HCT116 (cell line): ENCODE measurements around the gene CPT2. TPM values are rescaled to one million over a fixed set of nuclear protein-coding genes. Genes with fewer than 3 reads are reported as not detected.

Experiments
- ATAC-seq: fragments of 200-7000 bp; cut with Tn5 transposase; 2 replicates; pipeline ENCODE4 v1.9.1; 2020; ENCODE audit warnings: mild to moderate bottlenecking, moderate library complexity
- BruUV-seq: library from RNA; stranded (reverse); fragments of 400-500 nt; replicated peaks from 2 replicates; lab custom pipeline; 2021; lab: Mats Ljungman, UMichigan
- CTCF ChIA-PET: fragments of 300-600 bp; sonication (Branson Sonifier 250); formaldehyde crosslinking; loops from one replicate; lab custom pipeline; 2021; ENCODE audit warnings: antibody characterized with exemption; lab: Charles Lee
- POLR2A ChIA-PET: fragments of 300-600, 350-600 bp; sonication (Branson Sonifier 250); formaldehyde crosslinking; loops from one replicate; lab custom pipeline; 2021; ENCODE audit warnings: antibody characterized with exemption; lab: Charles Lee
- RAD21 ChIA-PET, 2 experiments: fragments of 300-600 bp; sonication (Branson Sonifier 250); formaldehyde crosslinking; loops; one replicate each; lab custom pipeline; 2023; ENCODE audit warnings: low total read pairs in 2 of 2; ENCODE audit not compliant: uncharacterized antibody in 2 of 2, unreplicated experiment in 2 of 2, low non-redundant PET in 1 of 2; lab: Charles Lee
- DNase-seq: peaks from one replicate; pipeline ENCODE4 v3.0.0-alpha.2; 2010; ENCODE audit warnings: low read depth, low spot score
- H2AFZ ChIP-seq: fragments of 200-600 bp; shearing (Covaris generic), sonication (generic); 2 replicates; pipeline ENCODE4 v1.6.1; 2017; ENCODE audit warnings: low read depth, mixed run types, mixed read lengths, antibody characterized with exemption, low read length; ENCODE audit not compliant: poor library complexity, severe bottlenecking
- H3K27ac ChIP-seq: 2 replicates; pipeline ENCODE4 v1.5.1; 2012; ENCODE audit warnings: low read depth, low read length
- H3K27me3 ChIP-seq: fragments of 200-600 bp; sonication (generic); 2 replicates; pipeline ENCODE4 v1.6.1; 2016; ENCODE audit warnings: mixed run types, low read length, mixed read lengths; ENCODE audit not compliant: insufficient read depth
- H3K36me3 ChIP-seq, 2 experiments: fragments of 200-500 bp in 1 of 2; fragments of 200-600 bp in 1 of 2; sonication (Bioruptor generic) in 1 of 2; sonication (generic) in 1 of 2; 2 replicates each; pipeline versions ENCODE4 v1.5.1 to v1.6.1; 2014 to 2016; ENCODE audit warnings: low read length in 2 of 2, inconsistent platforms in 1 of 2, mixed read lengths in 1 of 2, mixed run types in 1 of 2; ENCODE audit not compliant: insufficient read depth in 2 of 2, control insufficient read depth in 1 of 2
- H3K4me1 ChIP-seq, 2 experiments: fragments of 200-600 bp in 1 of 2; sonication (generic) in 1 of 2; 2 replicates each; pipeline versions ENCODE4 v1.5.1 to v1.6.1; 2012 to 2017; ENCODE audit warnings: low read length in 2 of 2, inconsistent platforms in 1 of 2, mild to moderate bottlenecking in 1 of 2, mixed read lengths in 1 of 2, mixed run types in 1 of 2, moderate library complexity in 1 of 2; ENCODE audit not compliant: insufficient read depth in 2 of 2, control insufficient read depth in 1 of 2
- H3K4me2 ChIP-seq: fragments of 200-600 bp; sonication (generic); 2 replicates; pipeline ENCODE4 v1.6.1; 2017; ENCODE audit warnings: mixed run types, low read length, mixed read lengths
- H3K4me3 ChIP-seq, 2 experiments: fragments of 200-600 bp in 1 of 2; sonication (generic) in 1 of 2; replicated peaks in 1 of 2; 2 replicates each; pipeline ENCODE4 v1.5.1; 2011 to 2016; ENCODE audit warnings: low read length in 2 of 2, control low read depth in 1 of 2, low read depth in 1 of 2, mild to moderate bottlenecking in 1 of 2, mixed read lengths in 1 of 2, mixed run types in 1 of 2
- H3K79me2 ChIP-seq: fragments of 200-600 bp; sonication (generic); 2 replicates; pipeline ENCODE4 v1.6.1; 2017; ENCODE audit warnings: mild to moderate bottlenecking, mixed run types, low read length, moderate library complexity, mixed read lengths; ENCODE audit not compliant: insufficient read depth
- H3K9ac ChIP-seq: fragments of 200-600 bp; sonication (generic); 2 replicates; pipeline ENCODE4 v1.6.1; 2016; ENCODE audit warnings: low read length, mixed read lengths
- H3K9me2 ChIP-seq: fragments of 200-600 bp; sonication (generic), shearing (Covaris generic); 2 replicates; pipeline ENCODE4 v1.6.1; 2017; ENCODE audit warnings: mixed run types, mild to moderate bottlenecking, moderate library complexity; ENCODE audit not compliant: insufficient read depth
- H3K9me3 ChIP-seq, 2 experiments: fragments of 200-500 bp in 1 of 2; fragments of 200-600 bp in 1 of 2; sonication (Bioruptor generic) in 1 of 2; sonication (generic) in 1 of 2; 2 replicates each; pipeline ENCODE4 v1.6.1; 2014 to 2017; ENCODE audit warnings: low read length in 2 of 2, mixed read lengths in 2 of 2, inconsistent platforms in 1 of 2, low read depth in 1 of 2, mild to moderate bottlenecking in 1 of 2, mixed run types in 1 of 2, moderate library complexity in 1 of 2; ENCODE audit not compliant: control insufficient read depth in 1 of 2, insufficient read depth in 1 of 2
- H4K20me1 ChIP-seq: fragments of 200-600 bp; sonication (generic), shearing (Covaris generic); 2 replicates; pipeline ENCODE4 v1.6.1; 2017; ENCODE audit warnings: mixed run types, mild to moderate bottlenecking, moderate library complexity; ENCODE audit not compliant: insufficient read depth
- ATF3 ChIP-seq: IDR thresholded peaks from 2 replicates; pipeline ENCODE4 v1.6.1; 2012
- CEBPB ChIP-seq: IDR thresholded peaks from 2 replicates; pipeline ENCODE4 v1.6.1; 2012; ENCODE audit warnings: low read depth
- ELF1 ChIP-seq: IDR thresholded peaks from 2 replicates; pipeline ENCODE4 v1.6.1; 2012; ENCODE audit warnings: low read depth, borderline replicate concordance
- EZH2 ChIP-seq: fragments of 200-600 bp; sonication (generic); IDR thresholded peaks from 2 replicates; pipeline ENCODE4 v1.6.1; 2017; ENCODE audit warnings: antibody characterized with exemption, mixed run types
- EZH2phosphoT487 ChIP-seq: fragments of 200-600 bp; IDR thresholded peaks from 2 replicates; pipeline ENCODE4 v1.6.1; 2018; ENCODE audit warnings: antibody characterized with exemption, borderline replicate concordance
- FOSL1 ChIP-seq: IDR thresholded peaks from 2 replicates; pipeline ENCODE4 v1.6.1; 2012; ENCODE audit warnings: low read depth
- JUND ChIP-seq: IDR thresholded peaks from 2 replicates; pipeline ENCODE4 v1.6.1; 2012
- MAX ChIP-seq: IDR thresholded peaks from 2 replicates; pipeline ENCODE4 v1.6.1; 2012
- POLR2A ChIP-seq: IDR thresholded peaks from 2 replicates; pipeline ENCODE4 v1.7.0; 2011; ENCODE audit warnings: borderline replicate concordance; ENCODE audit not compliant: insufficient read depth, insufficient read length; ENCODE audit errors: extremely low read depth
- RAD21 ChIP-seq: IDR thresholded peaks from 2 replicates; pipeline ENCODE4 v1.6.1; 2012; ENCODE audit warnings: low read depth, mild to moderate bottlenecking
- REST ChIP-seq: IDR thresholded peaks from 2 replicates; pipeline ENCODE4 v1.6.1; 2012; ENCODE audit warnings: low read depth
- SIN3A ChIP-seq: IDR thresholded peaks from 2 replicates; pipeline ENCODE4 v1.6.1; 2012; ENCODE audit warnings: low read depth
- SRF ChIP-seq: IDR thresholded peaks from 2 replicates; pipeline ENCODE4 v1.6.1; 2012; ENCODE audit warnings: low read depth
- YY1 ChIP-seq: IDR thresholded peaks from 2 replicates; pipeline ENCODE4 v1.6.1; 2011; ENCODE audit warnings: low read length, low read depth, moderate library complexity, mild to moderate bottlenecking; ENCODE audit not compliant: insufficient replicate concordance; ENCODE audit errors: extremely low read depth
- ZFX ChIP-seq: fragments of 450-650 bp; IDR thresholded peaks from 2 replicates; pipeline ENCODE4 v1.6.1; 2017
- ZNF274 ChIP-seq: fragments of 200-500 bp; sonication (Bioruptor generic); IDR thresholded peaks from 2 replicates; pipeline ENCODE4 v1.6.1; 2014; ENCODE audit warnings: mild to moderate bottlenecking, low read depth, low read length, inconsistent platforms
- intact Hi-C: fragments of 100-400 bp; cut with micrococcal nuclease; formaldehyde crosslinking; loops from 2 replicates; pipeline ENCODE4 v1.10.0; 2022
- total RNA-seq: library from RNA; stranded (reverse); gene quantifications from one replicate; pipeline ENCODE4 v1.2.1, GENCODE V29; 2021; ENCODE audit not compliant: unreplicated experiment

The CPT2 gene
- total RNA-seq, 1 experiment from 2014 or later = 18.1 TPM

DNA sequence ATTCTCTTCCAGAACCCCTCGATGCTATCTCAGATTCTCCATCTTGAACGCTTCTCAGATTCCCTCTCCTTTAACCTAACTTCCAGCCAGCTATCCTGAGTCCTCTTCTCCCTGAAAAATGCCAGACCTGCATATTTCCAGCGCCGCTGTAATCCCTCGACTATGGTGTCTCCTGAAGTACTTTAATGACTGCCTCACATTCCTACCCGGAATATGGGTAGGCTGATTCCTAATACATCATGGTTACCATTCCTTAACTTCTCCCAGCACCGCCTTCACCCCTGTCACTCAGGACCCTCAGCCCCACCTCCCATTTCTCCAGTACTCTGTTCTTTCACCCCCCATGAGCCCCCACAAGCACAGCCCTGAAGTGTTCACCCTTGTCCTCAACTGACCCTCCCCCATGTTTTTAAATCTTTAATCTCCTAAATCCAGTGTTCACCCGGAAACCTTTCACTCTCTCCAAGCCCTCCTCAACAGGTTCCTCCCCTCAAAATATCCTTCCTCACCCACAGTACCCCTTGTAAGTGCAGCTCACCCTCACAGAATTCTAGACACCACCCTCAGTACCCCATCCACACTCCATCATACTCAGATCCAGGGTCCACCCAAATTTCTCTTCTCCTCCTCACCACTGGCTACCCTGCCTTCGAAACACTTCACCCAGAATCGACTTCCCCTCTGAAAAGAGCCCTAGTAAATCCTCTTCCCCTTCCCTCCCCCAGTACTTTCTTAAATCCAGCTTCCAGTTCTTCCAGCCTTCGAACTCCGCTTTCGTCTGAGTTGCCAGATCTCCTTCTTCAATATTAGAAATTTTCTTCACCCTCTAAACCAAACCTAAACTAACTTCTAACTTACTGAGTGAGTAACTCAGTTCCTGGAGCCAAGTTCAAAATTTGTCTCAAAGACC, 922 bp downstream of the CPT2 start:
- H3K27ac ChIP-seq = peak overlapping the region; percentile 81
- H3K9me3 ChIP-seq = no peaks in the 10 kb centered on the region
- CTCF ChIA-PET = interaction anchor here (0.5 kb wide), 1 partner anchor 33 kb away, joined by 3 read pairs; no protein-coding TSS in a partner anchor
- no peaks in the 10 kb centered on the region for H3K27me3 ChIP-seq
- ATAC-seq = peak; percentile 31
- H3K36me3 ChIP-seq = peaks cover 0 to 4% of the 10 kb centered on the region in 2 experiments; a peak in 2 of 4 replicates
- DNase-seq = no peak
- peak overlapping the region; percentile 93 for H3K4me2 ChIP-seq
- peaks cover 18% of the 10 kb centered on the region for H3K79me2 ChIP-seq
- TF ChIP-seq YY1 (no peak), ELF1 (no peak), RAD21 (no peak), EZH2phosphoT487 (no peak), ZFX (no peak), EZH2 (no peak), SIN3A (no peak), CEBPB (no peak), ATF3 (no peak), FOSL1 (no peak), POLR2A (no peak), SRF (no peak), JUND (no peak), ZNF274 (no peak), REST (no peak), MAX (no peak)
- peak overlapping the region; percentile 91 for H3K9ac ChIP-seq
- no peaks in the 10 kb centered on the region for H4K20me1 ChIP-seq
- RAD21 ChIA-PET = no interaction called here
- POLR2A ChIA-PET = no interaction called here
- no peaks in the 10 kb centered on the region for H3K9me2 ChIP-seq
- H3K4me1 ChIP-seq = peaks cover 10 to 24% of the 10 kb centered on the region in 2 experiments
- no peak overlapping the region for H2AFZ ChIP-seq
- TSS peak; percentile 57 for BruUV-seq
- peak overlapping the region; percentile 66 to 83 for H3K4me3 ChIP-seq
- intact Hi-C loops = no loop called here
